ENCODE data around the gene ALG2.

GRCh38 chr9:99221266-99221620, 499 bp downstream of the ALG2 start:
- no peak for TF ChIP-seq POLR2A (IDR thresholded peaks at IDR 0.05)
- no peak for TF ChIP-seq CTCF (IDR thresholded peaks at IDR 0.05)
